ENCODE data around the gene PRKRA. TPM values are rescaled to one million over a fixed set of nuclear protein-coding genes. Genes with fewer than 3 reads are reported as not detected.

PRKRA gene
- total and polyA plus RNA-seq, 2 of the 8 experiments (the other 6 are each of a cell fraction or from before 2014, with no cell fraction given): 25.4 to 60.4 TPM

DNA sequence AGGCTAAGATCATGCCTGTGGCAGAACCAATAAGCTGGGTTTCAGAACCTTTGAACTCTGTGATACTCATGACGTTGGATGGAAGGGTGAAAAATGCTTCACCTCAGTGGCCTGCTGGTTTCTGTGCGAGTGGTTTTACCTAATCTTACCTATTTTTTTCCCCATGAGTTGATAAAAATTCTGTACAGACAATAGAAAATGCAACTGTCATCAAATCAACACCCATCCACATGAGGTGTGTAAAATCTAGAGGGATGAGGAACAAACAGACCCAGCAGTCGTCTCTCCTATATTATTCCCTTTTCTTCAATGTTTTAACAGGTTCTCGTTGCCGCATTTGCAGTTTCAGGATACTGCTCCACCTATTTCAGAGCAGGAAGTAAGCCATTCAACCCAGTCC is 67.3 kb downstream of the PRKRA start:
- POLR2A ChIA-PET (ENCODE audit: partially characterized antibody): no interaction called here
- no peak for FAIRE-seq

More for the DNA sequence above, 67.3 kb downstream of the PRKRA start:
- Histone ChIP-seq H3K4me1 (replicated peaks in 1 of 4; ENCODE audit: control insufficient read depth in 3 of 4, insufficient read depth in 4 of 4, low read length in 3 of 4) (0 out of 7 replicates have a peak, but pooled peaks cover 0 to 3% (median 0%) of the 10 kb centered on the region in 4 experiments), H4K20me1 (replicated peaks in 1 of 2; ENCODE audit: control insufficient read depth in 1 of 2, insufficient read depth in 2 of 2, low read length in 2 of 2) (no peaks in the 10 kb centered on the region), H3K4me3 (ENCODE audit: extremely low read depth in 1 of 4, insufficient read depth in 2 of 4, low read depth in 3 of 4, low read length in 4 of 4) (no peak overlapping the region), H3K9me3 (ENCODE audit: insufficient read depth in 2 of 2, low read depth in 1 of 2, low read length in 1 of 2) (no peaks in the 10 kb centered on the region), H2BK12ac (ENCODE audit: low read depth, low read length) (no peak overlapping the region), H2BK15ac (ENCODE audit: low read length) (no peak overlapping the region), H3K79me1 (ENCODE audit: low read depth, low read length) (no peaks in the 10 kb centered on the region), H2BK20ac (ENCODE audit: low read length) (no peak overlapping the region), H4K8ac (ENCODE audit: extremely low read depth, insufficient read depth, low read length) (no peak overlapping the region), H3K56ac (replicated peaks; ENCODE audit: insufficient read length, low read depth, low read length) (no peak overlapping the region), H3K14ac (ENCODE audit: insufficient read length) (no peak overlapping the region), H3K4ac (replicated peaks; ENCODE audit: insufficient read length, low read depth, low read length) (no peak overlapping the region), H3K23ac (ENCODE audit: insufficient read length) (no peak overlapping the region), H3K4me2 (ENCODE audit: insufficient read depth in 1 of 2, low read depth in 2 of 2, low read length in 2 of 2) (no peak overlapping the region), H4K5ac (ENCODE audit: insufficient read length, low read depth, low read length) (no peak overlapping the region), H4K91ac (replicated peaks; ENCODE audit: insufficient read length, low read length) (no peak overlapping the region), H3K9ac (replicated peaks in 1 of 4; ENCODE audit: extremely low read depth in 1 of 4, low read depth in 3 of 4, low read length in 3 of 4) (no peak overlapping the region; a peak in 1 of 7 replicates), H2AK5ac (ENCODE audit: low read depth, low read length) (no peak overlapping the region), H3K27me3 (replicated peaks in 1 of 4; ENCODE audit: control insufficient read depth in 3 of 4, extremely low read depth in 1 of 4, insufficient read depth in 3 of 4, low read length in 3 of 4) (no peaks in the 10 kb centered on the region), H3K27ac (ENCODE audit: low read depth, low read length) (no peak overlapping the region), H3K23me2 (ENCODE audit: low read depth, low read length) (no peaks in the 10 kb centered on the region), H3K79me2 (ENCODE audit: control insufficient read depth in 1 of 2, insufficient read depth in 2 of 2, low read length in 2 of 2) (no peaks in the 10 kb centered on the region), H3K36me3 (ENCODE audit: control insufficient read depth in 2 of 4, insufficient read depth in 4 of 4, low read length in 3 of 4) (no peaks in the 10 kb centered on the region), H2BK5ac (ENCODE audit: low read depth, low read length) (no peak overlapping the region), H2AFZ (ENCODE audit: low read length) (no peak overlapping the region), H3K18ac (ENCODE audit: extremely low read depth, low read length) (no peak overlapping the region), H2BK120ac (replicated peaks; ENCODE audit: low read depth, low read length) (no peak overlapping the region)
- 96% methylated on average over 5 of the region's 5 CpGs; no CpG with 5 or more reads in 1 of the 2 experiments for WGBS, 2 experiments (ENCODE audit: extremely low coverage in 1 of 2, insufficient coverage in 1 of 2, insufficient read length in 1 of 2, insufficient replicate concordance in 2 of 2, low coverage in 1 of 2, low lambda C conversion rate in 2 of 2, missing lambda C conversion rate in 1 of 2)
- DNase-seq (ENCODE audit: low read depth in 1 of 2, low spot score in 2 of 2): no peak
- TF ChIP-seq TBP (IDR thresholded peaks at IDR 0.05; ENCODE audit: low read depth, low read length): no peak
- CTCF ChIA-PET (ENCODE audit: partially characterized antibody): interaction anchor here (1.6 to 2.5 kb wide), 3 partner anchors 8 to 13 kb away, joined by 6 to 10 read pairs (median 7); no protein-coding TSS in a partner anchor

Other genes with a start within 250 kb of the PRKRA start
- 2.3 and 2.4 TPM in 2 replicates for gene PJVK, start 203 bp upstream of the PRKRA start, total RNA-seq (2021; fragmentation: NEBNext Ultra II Directional; extraction: Animal tissue kit (Norgen Biotek cat#: 25700))
- 1.8 and 2.8 TPM in 2 replicates for gene PJVK, start 203 bp upstream of the PRKRA start, polyA plus RNA-seq (2011; rRNA removed)
- 4.8 and 7.0 TPM in 2 replicates for gene FKBP7, start 27.4 kb upstream of the PRKRA start, total RNA-seq (2021; fragmentation: NEBNext Ultra II Directional; extraction: Animal tissue kit (Norgen Biotek cat#: 25700))
- 2.4 and 3.6 TPM in 2 replicates for gene FKBP7, start 27.4 kb upstream of the PRKRA start, polyA plus RNA-seq (2011; rRNA removed)
- gene PLEKHA3, start 29.3 kb upstream of the PRKRA start, total RNA-seq (2021; fragmentation: NEBNext Ultra II Directional; extraction: Animal tissue kit (Norgen Biotek cat#: 25700)): 20.1 and 22.3 TPM in 2 replicates
- 1.2 and 1.9 TPM in 2 replicates for gene PLEKHA3, start 29.3 kb upstream of the PRKRA start, polyA plus RNA-seq (2011; rRNA removed)

Data from H1 (cell line).